NCI-H128 (cell line): ENCODE measurements around the gene LTO1.

Experiments
- DNase-seq: peaks from one replicate; lab custom pipeline; 2025; ENCODE audit not compliant: unreplicated experiment; lab: John Stamatoyannopoulos, UW

The LTO1 gene

GRCh38 chr11:69647390-69647748, 27.8 kb downstream of the LTO1 start:
- no peak for DNase-seq

GRCh38 chr11:69646493-69647389, 28.4 kb downstream of the LTO1 start:
- no peak for DNase-seq

DNA sequence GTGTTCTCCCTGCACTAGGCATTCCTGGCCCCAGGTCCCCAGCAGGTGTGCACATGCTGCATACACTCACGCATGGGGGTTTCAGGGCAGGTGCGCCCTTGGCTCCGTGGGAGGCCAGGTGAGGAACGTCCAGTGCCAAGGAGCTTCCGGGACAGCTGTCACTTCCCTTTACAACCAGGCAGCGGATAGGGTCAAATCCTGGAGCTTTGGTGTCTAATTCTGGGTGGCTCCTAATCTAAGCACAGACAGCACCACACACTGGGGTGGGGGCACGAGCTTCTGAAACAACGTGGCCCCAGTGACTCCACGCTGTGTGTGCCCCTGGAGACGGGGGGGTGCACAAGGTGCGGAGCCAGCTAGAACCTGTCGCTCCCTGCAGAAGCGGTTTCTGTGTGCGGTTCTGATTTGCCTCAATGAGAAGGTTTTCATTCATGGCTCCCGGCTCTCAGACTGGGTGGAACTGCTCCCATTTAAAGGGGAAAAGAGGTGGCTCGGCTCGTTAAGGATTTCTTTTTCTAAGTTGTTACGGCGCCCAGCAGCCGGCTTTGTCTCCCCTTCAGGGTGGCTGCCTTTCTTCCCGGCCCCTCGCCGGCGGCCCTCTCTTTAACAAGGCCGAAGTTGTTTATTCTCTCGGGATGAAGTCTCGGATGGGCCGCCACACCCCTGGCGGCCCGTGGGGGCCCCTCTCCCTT, 29.2 kb downstream of the LTO1 start:
- no peak for DNase-seq

GRCh38 chr11:69644962-69645675, 30.0 kb downstream of the LTO1 start:
- DNase-seq, result no peak

GRCh38 chr11:69644071-69644961, 30.8 kb downstream of the LTO1 start:
- no peak for DNase-seq

DNA sequence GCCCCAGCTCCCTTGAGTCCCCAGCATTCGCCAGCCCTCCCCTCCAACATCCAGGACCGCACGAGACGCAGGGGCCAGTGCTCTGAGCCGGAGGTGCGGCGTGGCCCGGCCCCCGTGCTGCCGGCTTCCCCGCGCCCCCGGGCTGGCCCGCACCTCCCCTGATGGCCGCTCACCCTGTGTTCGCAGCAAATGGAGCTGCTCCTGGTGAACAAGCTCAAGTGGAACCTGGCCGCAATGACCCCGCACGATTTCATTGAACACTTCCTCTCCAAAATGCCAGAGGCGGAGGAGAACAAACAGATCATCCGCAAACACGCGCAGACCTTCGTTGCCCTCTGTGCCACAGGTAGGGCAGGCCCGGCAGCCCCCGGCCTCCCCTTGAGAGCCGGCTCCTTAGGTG, 31.5 kb downstream of the LTO1 start:
- no peak for DNase-seq

- DNase-seq, result peak; percentile 19
Observed at GRCh38 chr11:69642913-69643632, 32.1 kb downstream of the LTO1 start.

DNA sequence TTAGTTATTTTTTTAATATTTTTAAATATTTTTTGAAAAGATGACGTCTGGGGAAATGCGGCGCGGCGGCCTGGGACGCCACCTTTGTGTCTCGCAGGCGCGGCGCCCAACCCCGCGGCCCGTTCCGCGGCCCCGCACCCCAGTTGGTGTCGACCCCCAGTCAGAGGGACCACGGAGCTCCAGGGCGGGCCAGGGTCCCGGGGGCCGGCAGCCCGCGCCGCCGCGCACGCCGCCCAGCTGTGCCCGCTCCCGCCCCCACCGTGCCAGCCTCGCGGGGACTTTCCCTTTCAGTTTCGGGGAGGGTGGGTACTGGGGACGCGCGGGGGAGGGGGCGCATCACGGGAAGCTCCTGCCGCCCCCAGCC, 32.6 kb downstream of the LTO1 start:
- DNase-seq, result no peak

DNA sequence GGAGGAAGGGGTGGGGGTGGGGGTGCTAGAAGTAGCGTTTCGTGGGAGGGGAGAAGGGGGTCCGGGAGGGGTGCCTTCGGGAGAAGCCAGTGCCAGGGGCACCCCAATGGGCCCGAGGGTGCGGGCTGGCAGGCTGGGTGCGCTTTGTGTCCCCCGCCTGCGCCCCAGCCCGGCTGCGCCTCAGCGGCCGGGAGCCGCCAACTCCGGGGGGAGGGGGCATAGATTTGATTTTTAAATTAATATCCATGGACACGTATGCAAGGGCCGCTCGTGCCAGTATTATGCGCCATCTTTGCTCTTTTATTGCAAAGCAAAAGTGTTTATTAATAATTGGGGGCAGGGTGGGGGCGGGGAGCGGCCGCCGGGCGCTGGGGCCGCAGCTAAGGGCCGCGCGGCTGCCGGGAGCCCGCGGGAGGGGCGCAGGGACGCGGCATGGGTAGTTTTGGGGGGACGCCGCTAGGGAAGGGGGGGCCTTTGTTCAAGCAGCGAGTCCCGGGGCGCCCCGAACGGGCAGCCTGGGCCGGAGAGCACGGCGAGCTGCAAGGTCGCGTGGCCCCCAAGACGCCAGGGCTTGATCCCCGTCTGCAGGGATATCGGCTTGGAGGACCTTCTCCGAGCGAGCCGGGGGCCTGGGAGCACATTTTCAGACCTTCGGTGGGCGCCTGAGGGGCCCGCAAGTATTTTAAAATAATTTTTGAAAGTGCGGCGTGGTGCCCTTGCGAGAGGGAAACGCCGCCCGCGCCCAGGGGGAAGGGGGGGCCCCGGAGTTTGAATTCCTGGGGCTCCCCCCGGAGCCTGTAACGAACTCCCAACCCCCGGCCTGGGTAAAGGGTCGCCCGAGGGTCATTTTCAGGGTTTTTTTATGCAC, 33.2 kb downstream of the LTO1 start:
- no peak for DNase-seq

DNA sequence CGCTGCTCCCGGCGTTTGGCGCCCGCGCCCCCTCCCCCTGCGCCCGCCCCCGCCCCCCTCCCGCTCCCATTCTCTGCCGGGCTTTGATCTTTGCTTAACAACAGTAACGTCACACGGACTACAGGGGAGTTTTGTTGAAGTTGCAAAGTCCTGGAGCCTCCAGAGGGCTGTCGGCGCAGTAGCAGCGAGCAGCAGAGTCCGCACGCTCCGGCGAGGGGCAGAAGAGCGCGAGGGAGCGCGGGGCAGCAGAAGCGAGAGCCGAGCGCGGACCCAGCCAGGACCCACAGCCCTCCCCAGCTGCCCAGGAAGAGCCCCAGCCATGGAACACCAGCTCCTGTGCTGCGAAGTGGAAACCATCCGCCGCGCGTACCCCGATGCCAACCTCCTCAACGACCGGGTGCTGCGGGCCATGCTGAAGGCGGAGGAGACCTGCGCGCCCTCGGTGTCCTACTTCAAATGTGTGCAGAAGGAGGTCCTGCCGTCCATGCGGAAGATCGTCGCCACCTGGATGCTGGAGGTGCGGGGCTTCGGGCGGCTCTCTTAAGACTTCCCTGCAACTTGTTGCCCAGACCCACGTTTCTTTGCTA, 34.1 kb downstream of the LTO1 start, which contains the start of gene CCND1:
Gene CCND1, plus strand, starts transcription at position 162 of the 587 bp plus-strand sequence. Its CDS starts 158 bp downstream, at position 320.
- no peak for DNase-seq

- no peak for DNase-seq
Observed at GRCh38 chr11:69640260-69640994, 34.7 kb downstream of the LTO1 start.

DNA sequence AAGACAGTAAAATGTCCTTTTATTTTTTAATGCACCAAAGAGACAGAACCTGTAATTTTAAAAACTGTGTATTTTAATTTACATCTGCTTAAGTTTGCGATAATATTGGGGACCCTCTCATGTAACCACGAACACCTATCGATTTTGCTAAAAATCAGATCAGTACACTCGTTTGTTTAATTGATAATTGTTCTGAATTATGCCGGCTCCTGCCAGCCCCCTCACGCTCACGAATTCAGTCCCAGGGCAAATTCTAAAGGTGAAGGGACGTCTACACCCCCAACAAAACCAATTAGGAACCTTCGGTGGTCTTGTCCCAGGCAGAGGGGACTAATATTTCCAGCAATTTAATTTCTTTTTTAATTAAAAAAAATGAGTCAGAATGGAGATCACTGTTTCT, 35.3 kb downstream of the LTO1 start:
- no peak for DNase-seq

DNA sequence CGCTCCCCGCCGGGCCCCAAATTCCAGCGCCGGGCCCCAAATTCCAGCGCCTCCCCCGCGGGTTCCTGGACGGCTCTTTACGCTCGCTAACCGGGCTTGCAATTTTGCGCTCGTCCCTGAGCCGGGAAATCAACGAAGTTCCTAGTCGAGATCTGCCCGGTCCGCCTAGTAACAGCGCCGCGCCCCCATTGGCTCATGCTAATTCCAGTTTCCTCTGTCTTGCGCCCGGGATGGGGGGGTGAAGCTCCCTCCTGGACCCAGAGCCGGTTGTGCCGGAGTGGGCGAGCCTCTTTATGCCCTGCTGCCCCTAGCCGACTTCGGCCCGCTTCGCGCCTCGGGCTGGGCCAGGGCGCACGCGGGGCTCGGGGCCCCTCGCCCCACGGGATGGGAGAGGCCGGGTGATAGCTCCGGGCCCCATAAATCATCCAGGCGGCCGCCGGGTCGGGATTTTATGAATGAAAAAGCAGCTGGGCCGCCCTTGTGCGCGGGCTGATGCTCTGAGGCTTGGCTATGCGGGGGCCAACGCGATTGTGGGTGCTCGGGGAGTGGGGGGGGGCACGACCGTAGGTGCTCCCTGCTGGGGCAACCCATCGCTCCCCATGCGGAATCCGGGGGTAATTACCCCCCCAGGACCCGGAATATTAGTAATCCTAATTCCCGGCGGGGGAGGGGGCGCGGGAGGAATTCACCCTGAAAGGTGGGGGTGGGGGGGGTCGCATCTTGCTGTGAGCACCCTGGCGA, 36.0 kb downstream of the LTO1 start:
- DNase-seq, result peak; percentile 38

GRCh38 chr11:69637941-69638871, 36.9 kb downstream of the LTO1 start:
- no peak for DNase-seq

GRCh38 chr11:69637198-69637940, 37.8 kb downstream of the LTO1 start:
- no peak for DNase-seq
